Left ventricle myocardium inferior (tissue), 1 donor: ENCODE measurements around the gene SLC28A1. TPM values are rescaled to one million over a fixed set of nuclear protein-coding genes. Genes with fewer than 3 reads are reported as not detected.

ENCODE experiments used
- DNase-seq: peaks from one replicate; pipeline ENCODE4 v3.0.0-alpha.2; 2020
- H3K27ac ChIP-seq: fragments of 200-600 bp; replicated peaks from 2 replicates; pipeline ENCODE4 v1.8.0; 2021
- H3K27me3 ChIP-seq: fragments of 200-600 bp; 2 replicates; pipeline ENCODE4 v1.8.0; 2021; ENCODE audit warnings: low read depth
- H3K36me3 ChIP-seq: fragments of 200-600 bp; 2 replicates; pipeline ENCODE4 v1.8.0; 2021
- H3K4me1 ChIP-seq: fragments of 200-600 bp; 2 replicates; pipeline ENCODE4 v1.8.0; 2021
- H3K4me3 ChIP-seq: fragments of 200-600 bp; 2 replicates; pipeline ENCODE4 v1.8.0; 2021; ENCODE audit warnings: mild to moderate bottlenecking, moderate library complexity
- H3K9me3 ChIP-seq: fragments of 200-600 bp; replicated peaks from 2 replicates; pipeline ENCODE4 v1.8.0; 2021
- intact Hi-C: fragments of 100-400 bp; cut with micrococcal nuclease; formaldehyde crosslinking; loops from one replicate; pipeline ENCODE4 v1.11.0; 2022
- total RNA-seq: library from RNA; stranded (reverse); fragmentation: NEBNext Ultra II Directional; extraction: Animal tissue kit (Norgen Biotek cat#: 25700); gene quantifications from one replicate; pipeline ENCODE4 v1.2.1, GENCODE V29; 2021
- TF ChIP-seq, protein P1 (sequence below): fragments of 200-600 bp; IDR thresholded peaks from 2 replicates; pipeline ENCODE4 v1.8.0; 2021; ENCODE audit warnings: antibody characterized with exemption, mild to moderate bottlenecking, borderline replicate concordance
- donor health status: DM: no; HTN: yes; CAD: no; lungs with severe emphysema.

The SLC28A1 gene
- total RNA-seq, 1 donor from 2014 or later, result 0.91 TPM

GRCh38 chr15:84970843-84971242 lies 86.4 kb downstream of the SLC28A1 start:
- no peak for DNase-seq
- Histone ChIP-seq H3K4me1 (peaks cover 9% of the 10 kb centered on the region), H3K36me3 (no peaks in the 10 kb centered on the region), H3K4me3 (no peak overlapping the region), H3K27me3 (no peaks in the 10 kb centered on the region), H3K9me3 (no peaks in the 10 kb centered on the region), H3K27ac (no peak overlapping the region)
- TF ChIP-seq, protein P1, sequence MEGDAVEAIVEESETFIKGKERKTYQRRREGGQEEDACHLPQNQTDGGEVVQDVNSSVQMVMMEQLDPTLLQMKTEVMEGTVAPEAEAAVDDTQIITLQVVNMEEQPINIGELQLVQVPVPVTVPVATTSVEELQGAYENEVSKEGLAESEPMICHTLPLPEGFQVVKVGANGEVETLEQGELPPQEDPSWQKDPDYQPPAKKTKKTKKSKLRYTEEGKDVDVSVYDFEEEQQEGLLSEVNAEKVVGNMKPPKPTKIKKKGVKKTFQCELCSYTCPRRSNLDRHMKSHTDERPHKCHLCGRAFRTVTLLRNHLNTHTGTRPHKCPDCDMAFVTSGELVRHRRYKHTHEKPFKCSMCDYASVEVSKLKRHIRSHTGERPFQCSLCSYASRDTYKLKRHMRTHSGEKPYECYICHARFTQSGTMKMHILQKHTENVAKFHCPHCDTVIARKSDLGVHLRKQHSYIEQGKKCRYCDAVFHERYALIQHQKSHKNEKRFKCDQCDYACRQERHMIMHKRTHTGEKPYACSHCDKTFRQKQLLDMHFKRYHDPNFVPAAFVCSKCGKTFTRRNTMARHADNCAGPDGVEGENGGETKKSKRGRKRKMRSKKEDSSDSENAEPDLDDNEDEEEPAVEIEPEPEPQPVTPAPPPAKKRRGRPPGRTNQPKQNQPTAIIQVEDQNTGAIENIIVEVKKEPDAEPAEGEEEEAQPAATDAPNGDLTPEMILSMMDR, result no peak
- intact Hi-C loops, result no loop called here

DNA sequence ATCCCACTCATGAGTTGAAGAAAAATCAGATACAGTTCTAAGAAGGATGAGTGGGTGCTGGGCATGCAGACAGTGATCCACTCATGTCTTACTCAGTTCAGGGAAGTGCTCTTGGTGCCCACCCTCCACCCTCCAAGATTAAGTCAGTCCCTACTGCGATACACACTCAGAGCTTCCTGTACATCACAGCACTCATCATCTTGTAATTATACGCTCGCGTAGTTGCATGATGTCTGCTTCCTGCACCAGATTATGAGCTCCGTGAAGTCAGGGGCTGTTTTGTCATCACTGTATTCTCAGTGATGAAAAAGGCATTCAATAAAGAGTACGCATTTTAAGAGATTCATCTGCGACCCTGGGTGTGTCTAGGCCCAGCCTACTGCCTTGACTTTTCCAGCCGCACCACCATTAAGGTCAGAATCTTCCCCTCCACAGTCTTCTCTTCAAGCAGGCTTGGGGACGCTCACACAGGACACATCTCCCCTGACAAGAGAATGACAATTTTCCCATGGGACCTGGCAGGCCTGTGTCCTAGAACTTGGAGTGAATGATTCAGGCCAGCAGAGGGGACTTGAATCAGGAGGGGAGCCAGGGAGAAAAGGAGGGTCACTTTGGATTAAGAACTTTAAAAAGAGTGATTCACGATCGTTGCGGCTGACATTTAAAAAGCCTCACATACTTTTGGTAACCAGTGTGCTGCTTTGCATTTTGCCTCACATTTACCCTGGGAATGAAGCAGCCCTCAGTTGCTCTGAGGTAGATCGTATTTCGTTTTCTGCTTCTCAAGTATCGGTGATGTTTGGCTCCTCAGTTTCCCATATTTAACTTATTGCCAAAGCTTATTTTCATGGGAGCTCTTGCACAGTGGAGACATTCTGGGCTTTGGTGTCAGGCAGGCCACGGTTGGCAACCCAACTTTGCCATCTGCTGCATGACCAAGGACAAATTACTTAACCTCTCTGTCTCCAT lies 89.3 kb downstream of the SLC28A1 start:
- peak overlapping the region; percentile 16 for H3K27ac ChIP-seq
- TF ChIP-seq, protein P1, result no peak
- no peaks in the 10 kb centered on the region for H3K36me3 ChIP-seq
- DNase-seq, result no peak
- no peak overlapping the region for H3K4me3 ChIP-seq
- peaks cover 10% of the 10 kb centered on the region for H3K4me1 ChIP-seq
- no peaks in the 10 kb centered on the region for H3K9me3 ChIP-seq
- intact Hi-C loops, result no loop called here
- H3K27me3 ChIP-seq, result no peaks in the 10 kb centered on the region

GRCh38 chr15:84975871-84976351 lies 91.4 kb downstream of the SLC28A1 start:
- Histone ChIP-seq H3K4me3 (no peak overlapping the region), H3K27me3 (no peaks in the 10 kb centered on the region), H3K27ac (no peak overlapping the region), H3K9me3 (no peaks in the 10 kb centered on the region), H3K4me1 (peaks cover 28% of the 10 kb centered on the region), H3K36me3 (no peaks in the 10 kb centered on the region)
- TF ChIP-seq, protein P1, result no peak
- intact Hi-C loops, result no loop called here
- no peak for DNase-seq

DNA sequence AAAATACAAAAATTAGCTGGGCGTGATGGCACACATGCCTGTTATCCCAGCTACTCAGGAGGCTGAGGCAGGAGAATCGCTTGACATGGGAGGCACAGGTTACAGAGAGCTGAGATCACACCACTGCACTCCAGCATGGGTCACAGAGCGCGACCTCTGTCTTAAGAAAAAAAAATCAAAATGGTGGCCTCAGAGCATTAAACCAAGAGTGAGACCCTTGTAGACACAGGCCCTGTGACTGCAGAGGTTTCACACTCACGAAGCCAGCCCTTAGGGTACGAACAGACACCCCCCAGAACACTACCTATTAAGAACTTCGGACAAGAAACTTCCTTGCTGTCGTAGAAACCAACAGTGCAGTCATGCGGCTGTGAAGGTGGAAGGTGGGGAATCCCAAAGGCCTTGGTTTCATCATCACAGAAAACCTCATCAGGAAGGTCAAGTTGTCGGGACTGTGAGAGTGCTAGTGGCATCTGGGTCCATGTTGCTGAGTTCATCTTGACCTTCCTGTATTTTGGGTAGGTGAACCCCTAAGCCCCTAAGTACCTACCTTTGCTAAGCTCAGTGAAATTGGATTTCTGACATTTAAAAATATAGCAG lies 92.4 kb downstream of the SLC28A1 start:
- Histone ChIP-seq H3K27me3 (no peaks in the 10 kb centered on the region), H3K4me1 (peaks cover 33% of the 10 kb centered on the region), H3K27ac (no peak overlapping the region), H3K36me3 (no peaks in the 10 kb centered on the region), H3K4me3 (no peak overlapping the region), H3K9me3 (no peaks in the 10 kb centered on the region)
- DNase-seq, result no peak
- TF ChIP-seq, protein P1, result no peak
- intact Hi-C loops, result no loop called here

- H3K4me3 ChIP-seq, result peak overlapping the region; percentile 87
- TF ChIP-seq, protein P1, result no peak
- H3K36me3 ChIP-seq, result no peaks in the 10 kb centered on the region
- H3K27me3 ChIP-seq, result no peaks in the 10 kb centered on the region
- H3K27ac ChIP-seq, result peak overlapping the region; percentile 97
- intact Hi-C loops, result no loop called here
- H3K4me1 ChIP-seq, result peaks cover 61% of the 10 kb centered on the region
- H3K9me3 ChIP-seq, result no peaks in the 10 kb centered on the region
- peak; percentile 33 for DNase-seq
Measured at GRCh38 chr15:84979651-84980050, 95.2 kb downstream of the SLC28A1 start.
